GM21528 (cell line): ENCODE measurements around the gene ATAD3B.
"Not testable (repeated sequence)": the region's sequence is repeated elsewhere in the genome, so short reads cannot be mapped to it uniquely, and the experiment has no call there.

Source experiments
- ATAC-seq: cut with Tn5 transposase; IDR thresholded peaks from one replicate; pipeline ENCODE4 v1.9.1; 2021; ENCODE audit warnings: mild to moderate bottlenecking, moderate library complexity; ENCODE audit not compliant: unreplicated experiment, low FRiP score

The ATAD3B gene

GRCh38 chr1:1449099-1449739, 22.3 kb upstream of the ATAD3B start, which contains the start of gene ATAD3C:
Gene ATAD3C, plus strand, starts transcription at chr1:1449689. Its CDS starts 995 bp downstream, at chr1:1450684.
- no peak for ATAC-seq

GRCh38 chr1:1450616-1451015, 20.9 kb upstream of the ATAD3B start:
- not testable (repeated sequence) for ATAC-seq

GRCh38 chr1:1451696-1452364, 19.7 kb upstream of the ATAD3B start:
- no peak for ATAC-seq

- ATAC-seq, result not testable (repeated sequence)
Observed at GRCh38 chr1:1452365-1452739, 19.2 kb upstream of the ATAD3B start.

- ATAC-seq, result no peak
Observed at GRCh38 chr1:1452882-1453281, 18.7 kb upstream of the ATAD3B start.

GRCh38 chr1:1454286-1455056, 17.1 kb upstream of the ATAD3B start:
- not testable (repeated sequence) for ATAC-seq

- no peak for ATAC-seq
Observed at GRCh38 chr1:1455366-1455884, 16.1 kb upstream of the ATAD3B start.

- not testable (repeated sequence) for ATAC-seq
Observed at GRCh38 chr1:1455934-1456333, 15.6 kb upstream of the ATAD3B start.

GRCh38 chr1:1456683-1457255, 14.8 kb upstream of the ATAD3B start:
- ATAC-seq, result not testable (repeated sequence)

- ATAC-seq, result not testable (repeated sequence)
Observed at GRCh38 chr1:1459156-1459555, 12.4 kb upstream of the ATAD3B start.

- not testable (repeated sequence) for ATAC-seq
Observed at GRCh38 chr1:1459711-1460110, 11.9 kb upstream of the ATAD3B start.

- no peak for ATAC-seq
Observed at GRCh38 chr1:1460540-1461130, 10.9 kb upstream of the ATAD3B start.

- ATAC-seq, result no peak
Observed at GRCh38 chr1:1461721-1462317, 9.7 kb upstream of the ATAD3B start.

- no peak for ATAC-seq
Observed at GRCh38 chr1:1462318-1462966, 9.1 kb upstream of the ATAD3B start.

- no peak for ATAC-seq
Observed at GRCh38 chr1:1463312-1463711, 8.3 kb upstream of the ATAD3B start.

GRCh38 chr1:1468196-1468985, 3.2 kb upstream of the ATAD3B start:
- ATAC-seq, result not testable (repeated sequence)

GRCh38 chr1:1470626-1471388, 758 bp upstream of the ATAD3B start:
- no peak for ATAC-seq
